Trophoblast cell (in vitro differentiated cells and primary cell): ENCODE results near the gene GNAO1.

Source experiments
- DNase-seq, 2 donors: peaks; one replicate each; pipeline ENCODE4 v3.0.0-alpha.2; 2016
- H2AFZ ChIP-seq: 2 replicates; pipeline ENCODE4 v1.6.1; 2013; ENCODE audit warnings: low read length, moderate library complexity, mild to moderate bottlenecking; ENCODE audit not compliant: insufficient read depth, poor library complexity
- H2AK5ac ChIP-seq: 2 replicates; pipeline ENCODE4 v1.6.1; 2013; ENCODE audit warnings: mild to moderate bottlenecking, low read length
- H2BK120ac ChIP-seq: 2 replicates; pipeline ENCODE4 v1.6.1; 2013; ENCODE audit warnings: low read length, mild to moderate bottlenecking, moderate library complexity; ENCODE audit not compliant: insufficient read depth, poor library complexity
- H2BK12ac ChIP-seq: 2 replicates; pipeline ENCODE4 v1.6.1; 2013; ENCODE audit warnings: mild to moderate bottlenecking, low read length, moderate library complexity
- H2BK5ac ChIP-seq: 2 replicates; pipeline ENCODE4 v1.6.1; 2013; ENCODE audit warnings: low read length, low read depth, moderate library complexity, mild to moderate bottlenecking; ENCODE audit not compliant: poor library complexity
- H3K14ac ChIP-seq: 2 replicates; pipeline ENCODE4 v1.6.1; 2013; ENCODE audit warnings: mild to moderate bottlenecking, low read length
- H3K18ac ChIP-seq: 2 replicates; pipeline ENCODE4 v1.6.1; 2013; ENCODE audit warnings: mild to moderate bottlenecking, low read length
- H3K23ac ChIP-seq: 2 replicates; pipeline ENCODE4 v1.6.1; 2013; ENCODE audit warnings: low read length
- H3K27ac ChIP-seq: 2 replicates; pipeline ENCODE4 v1.5.1; 2013; ENCODE audit warnings: low read depth, mild to moderate bottlenecking, inconsistent platforms, low read length, moderate library complexity
- H3K27me3 ChIP-seq: 2 replicates; pipeline ENCODE4 v1.6.1; 2013; ENCODE audit warnings: inconsistent platforms, mild to moderate bottlenecking, low read length, moderate library complexity; ENCODE audit not compliant: insufficient read depth
- H3K36me3 ChIP-seq, 2 experiments: 1 replicate in 1 of 2; 2 replicates in 1 of 2; pipeline ENCODE4 v1.6.1; 2013; ENCODE audit warnings: low read length in 2 of 2, mild to moderate bottlenecking in 2 of 2, moderate library complexity in 1 of 2; ENCODE audit not compliant: insufficient read depth in 2 of 2, control insufficient read depth in 1 of 2
- H3K4ac ChIP-seq: 2 replicates; pipeline ENCODE4 v1.6.1; 2013; ENCODE audit warnings: low read depth, mild to moderate bottlenecking, low read length, moderate library complexity
- H3K4me1 ChIP-seq, 2 experiments: 1 replicate in 1 of 2; 2 replicates in 1 of 2; pipeline ENCODE4 v1.6.1; 2013; ENCODE audit warnings: low read length in 2 of 2, mild to moderate bottlenecking in 2 of 2, moderate library complexity in 1 of 2; ENCODE audit not compliant: insufficient read depth in 2 of 2, control insufficient read depth in 1 of 2
- H3K4me2 ChIP-seq: 2 replicates; pipeline ENCODE4 v1.6.1; 2013; ENCODE audit warnings: inconsistent platforms, mild to moderate bottlenecking, low read length, moderate library complexity
- H3K4me3 ChIP-seq: 2 replicates; pipeline ENCODE4 v1.5.1; 2013; ENCODE audit warnings: mild to moderate bottlenecking, low read depth, low read length, inconsistent platforms
- H3K79me1 ChIP-seq: one replicate; pipeline ENCODE4 v1.6.1; 2013; ENCODE audit warnings: low read length
- H3K79me2 ChIP-seq: 2 replicates; pipeline ENCODE4 v1.6.1; 2013; ENCODE audit warnings: low read length, mild to moderate bottlenecking; ENCODE audit not compliant: control insufficient read depth, insufficient read depth, poor library complexity
- H3K9ac ChIP-seq: 2 replicates; pipeline ENCODE4 v1.6.1; 2013; ENCODE audit warnings: mild to moderate bottlenecking, low read length
- H3K9me3 ChIP-seq: 2 replicates; pipeline ENCODE4 v1.6.1; 2013; ENCODE audit warnings: low read depth, mild to moderate bottlenecking, control low read depth, inconsistent platforms, low read length; ENCODE audit not compliant: insufficient read depth
- H4K12ac ChIP-seq: 2 replicates; pipeline ENCODE4 v1.6.1; 2013; ENCODE audit warnings: low read depth, mild to moderate bottlenecking, low read length, moderate library complexity
- H4K8ac ChIP-seq: 2 replicates; pipeline ENCODE4 v1.6.1; 2013; ENCODE audit warnings: low read depth, mild to moderate bottlenecking, low read length, moderate library complexity
- H4K91ac ChIP-seq: one replicate; pipeline ENCODE4 v1.6.1; 2013; ENCODE audit warnings: low read depth, mild to moderate bottlenecking, low read length, moderate library complexity
- WGBS: extraction: QIAGEN DNeasy Blood & Tissue Kit; methylation state at CpG from one replicate; pipeline ENCODE4 v1.1.7; 2013; ENCODE audit warnings: missing lambda C conversion rate; ENCODE audit not compliant: insufficient read length, insufficient coverage; ENCODE audit errors: extremely low coverage; 5-methylcytosine and 5-hydroxymethylcytosine counted together

The GNAO1 gene

GRCh38 chr16:56198755-56199114, 7.4 kb downstream of the GNAO1 start:
- Histone ChIP-seq H3K27me3 (peaks cover under 1% of the 10 kb centered on the region), H3K36me3 (no peaks in the 10 kb centered on the region), H3K9ac (no peak overlapping the region), H2BK120ac (no peak overlapping the region), H2BK12ac (no peak overlapping the region), H4K12ac (no peak overlapping the region), H3K23ac (no peak overlapping the region), H3K14ac (no peak overlapping the region), H2AFZ (no peak overlapping the region), H4K91ac (no peak overlapping the region), H3K9me3 (no peaks in the 10 kb centered on the region), H4K8ac (no peak overlapping the region), H2AK5ac (no peak overlapping the region), H3K27ac (no peak overlapping the region), H3K4me2 (no peak overlapping the region), H3K4ac (no peak overlapping the region), H3K79me1 (no peaks in the 10 kb centered on the region), H3K79me2 (no peaks in the 10 kb centered on the region), H3K18ac (no peak overlapping the region), H2BK5ac (no peak overlapping the region), H3K4me3 (no peak overlapping the region), H3K4me1 (peaks cover 3% of the 10 kb centered on the region in 2 experiments)
- WGBS, result no CpG with 5 or more reads among the region's 4 CpGs
- DNase-seq, result no peak

DNA sequence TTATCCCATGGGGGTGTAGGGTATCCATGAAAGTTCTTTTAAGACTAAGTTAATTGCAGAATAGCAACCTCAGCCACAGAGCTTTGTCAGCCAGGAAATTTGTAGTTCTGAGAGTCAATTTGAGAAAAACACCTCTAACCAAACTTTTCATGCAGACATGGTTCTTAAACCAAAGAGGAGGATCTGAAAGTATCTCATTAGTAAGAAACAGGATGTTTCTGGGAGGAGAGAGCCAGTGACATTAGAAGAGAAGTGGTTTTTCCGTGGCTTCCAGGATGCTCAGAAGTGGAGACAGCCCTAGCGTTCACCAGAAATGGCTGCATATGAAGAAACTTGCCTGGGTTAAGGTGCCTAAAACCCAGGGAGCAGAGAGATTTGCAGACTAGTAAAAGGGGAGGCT, 7.9 kb downstream of the GNAO1 start:
- Histone ChIP-seq H3K4me1 (peaks cover under 1% of the 10 kb centered on the region in 2 experiments), H3K4me3 (no peak overlapping the region), H3K36me3 (no peaks in the 10 kb centered on the region), H4K12ac (no peak overlapping the region), H3K79me2 (no peaks in the 10 kb centered on the region), H2BK12ac (no peak overlapping the region), H3K27ac (no peak overlapping the region), H3K14ac (no peak overlapping the region), H3K18ac (no peak overlapping the region), H3K4ac (no peak overlapping the region), H3K4me2 (no peak overlapping the region), H4K8ac (no peak overlapping the region), H3K79me1 (no peaks in the 10 kb centered on the region), H2BK120ac (no peak overlapping the region), H4K91ac (no peak overlapping the region), H3K9me3 (no peaks in the 10 kb centered on the region), H3K9ac (no peak overlapping the region), H3K23ac (no peak overlapping the region), H2AFZ (no peak overlapping the region), H3K27me3 (no peaks in the 10 kb centered on the region), H2AK5ac (no peak overlapping the region), H2BK5ac (no peak overlapping the region)
- no peak for DNase-seq
- no CpG with 5 or more reads among the region's 2 CpGs for WGBS

DNA sequence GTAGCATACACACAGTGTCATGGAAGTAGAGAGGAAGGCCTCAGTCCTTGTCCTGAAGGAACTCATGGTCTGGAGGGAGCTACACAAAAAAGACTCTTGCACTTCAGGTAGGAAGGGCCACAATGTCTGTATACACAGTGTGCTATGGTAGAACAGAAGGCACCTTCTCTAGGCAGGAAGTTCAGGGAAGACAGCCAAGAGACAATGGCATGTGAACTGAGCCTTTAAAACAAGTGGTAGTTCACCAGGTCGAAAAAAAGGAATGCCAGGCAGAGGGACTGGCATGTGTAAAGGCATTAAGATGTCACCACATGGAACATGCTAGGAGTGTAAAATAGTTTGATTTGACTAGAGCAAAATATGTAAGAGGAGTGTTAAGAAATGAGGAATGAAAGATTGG, 9.7 kb downstream of the GNAO1 start:
- Histone ChIP-seq H3K79me2 (no peaks in the 10 kb centered on the region), H3K27me3 (no peaks in the 10 kb centered on the region), H3K27ac (no peak overlapping the region), H2BK12ac (no peak overlapping the region), H2BK120ac (no peak overlapping the region), H2AK5ac (no peak overlapping the region), H3K36me3 (no peaks in the 10 kb centered on the region), H4K8ac (no peak overlapping the region), H2AFZ (no peak overlapping the region), H3K18ac (no peak overlapping the region), H3K4me1 (no peaks in the 10 kb centered on the region), H3K4ac (no peak overlapping the region), H3K79me1 (no peaks in the 10 kb centered on the region), H3K9me3 (no peaks in the 10 kb centered on the region), H4K91ac (no peak overlapping the region), H3K14ac (no peak overlapping the region), H3K9ac (no peak overlapping the region), H2BK5ac (no peak overlapping the region), H3K4me2 (no peak overlapping the region), H3K23ac (no peak overlapping the region), H4K12ac (no peak overlapping the region), H3K4me3 (no peak overlapping the region)
- no CpG with 5 or more reads among the region's 1 CpG for WGBS
- no peak for DNase-seq

- no peak overlapping the region for H2AK5ac ChIP-seq
- no peak overlapping the region for H4K8ac ChIP-seq
- no peak overlapping the region for H2BK120ac ChIP-seq
- H3K4ac ChIP-seq, result no peak overlapping the region
- no peak overlapping the region for H3K27ac ChIP-seq
- DNase-seq, result no peak
- no peak overlapping the region for H4K91ac ChIP-seq
- no peak overlapping the region for H2BK5ac ChIP-seq
- no peak overlapping the region for H3K4me3 ChIP-seq
- H3K79me1 ChIP-seq, result no peaks in the 10 kb centered on the region
- H3K27me3 ChIP-seq, result no peaks in the 10 kb centered on the region
- no peaks in the 10 kb centered on the region for H3K36me3 ChIP-seq
- H2AFZ ChIP-seq, result no peak overlapping the region
- H3K18ac ChIP-seq, result no peak overlapping the region
- no peak overlapping the region for H3K4me2 ChIP-seq
- H3K79me2 ChIP-seq, result no peaks in the 10 kb centered on the region
- H3K4me1 ChIP-seq, result no peaks in the 10 kb centered on the region
- no peak overlapping the region for H3K23ac ChIP-seq
- H3K9ac ChIP-seq, result no peak overlapping the region
- no peaks in the 10 kb centered on the region for H3K9me3 ChIP-seq
- no peak overlapping the region for H3K14ac ChIP-seq
- H4K12ac ChIP-seq, result no peak overlapping the region
- H2BK12ac ChIP-seq, result no peak overlapping the region
Measured at GRCh38 chr16:56202036-56202435, 10.7 kb downstream of the GNAO1 start.

GRCh38 chr16:56203052-56203451, 11.8 kb downstream of the GNAO1 start:
- no CpG with 5 or more reads among the region's 1 CpG for WGBS

More at GRCh38 chr16:56203052-56203451, 11.8 kb downstream of the GNAO1 start:
- Histone ChIP-seq H3K36me3 (no peaks in the 10 kb centered on the region), H3K23ac (no peak overlapping the region), H2BK5ac (no peak overlapping the region), H3K4me2 (no peak overlapping the region), H3K4ac (no peak overlapping the region), H3K14ac (no peak overlapping the region), H3K27ac (no peak overlapping the region), H2AK5ac (no peak overlapping the region), H3K4me1 (no peaks in the 10 kb centered on the region), H2AFZ (no peak overlapping the region), H4K8ac (no peak overlapping the region), H3K4me3 (no peak overlapping the region), H4K91ac (no peak overlapping the region), H3K79me2 (no peaks in the 10 kb centered on the region), H3K9ac (no peak overlapping the region), H3K27me3 (no peaks in the 10 kb centered on the region), H3K79me1 (no peaks in the 10 kb centered on the region), H3K18ac (no peak overlapping the region), H4K12ac (no peak overlapping the region), H3K9me3 (no peaks in the 10 kb centered on the region), H2BK12ac (no peak overlapping the region), H2BK120ac (no peak overlapping the region)
- DNase-seq, result peak; percentile 64
